K562 (cell line): ENCODE data around the gene MGAT5. TPM values are rescaled to one million over a fixed set of nuclear protein-coding genes. Genes with fewer than 3 reads are reported as not detected.

Experiments used
- ATAC-seq: fragments of 200-7000 bp; cut with Tn5 transposase; 3 replicates; pipeline ENCODE4 v1.9.1; 2020; ENCODE audit warnings: moderate library complexity
- BruUV-seq: library from RNA; stranded (reverse); fragments of 400-500 nt; replicated peaks from 2 replicates; lab custom pipeline; 2021; lab: Mats Ljungman, UMichigan
- CTCF ChIA-PET: fragments of 300-600 bp; formaldehyde crosslinking; extraction: SDS; loops from one replicate; lab custom pipeline; 2021; ENCODE audit warnings: low intra/inter-chr PET ratio; lab: Yijun Ruan, JAX
- POLR2A ChIA-PET: fragments of 300-600, 350-650 bp; sonication (Branson Sonifier 250); formaldehyde crosslinking; extraction: SDS; loops from one replicate; lab custom pipeline; 2021; ENCODE audit warnings: antibody characterized with exemption, inconsistent platforms; lab: Yijun Ruan, JAX
- DNase-seq, 4 experiments: peaks; one replicate each; pipeline versions ENCODE4 v3.0.0 to v3.0.0-alpha.2; 2011 to 2018; ENCODE audit warnings: low spot score in 3 of 4, mixed read lengths in 3 of 4; ENCODE audit errors: extremely low read depth in 1 of 4
- FAIRE-seq: peaks from 2 replicates; lab custom pipeline; 2011; peaks lifted over from hg19 to GRCh38; lab: Jason Lieb, UNC
- H2AFZ ChIP-seq: 2 replicates; pipeline ENCODE4 v1.6.0; 2011; ENCODE audit warnings: low read depth, low read length, control low read depth, inconsistent platforms
- H3K27ac ChIP-seq: fragments of 200-600 bp; 3 replicates; pipeline ENCODE4 v1.8.0; 2011; ENCODE audit warnings: low read depth, mild to moderate bottlenecking, control low read depth, inconsistent platforms, low read length, moderate library complexity, mixed read lengths; ENCODE audit errors: extremely low read depth
- H3K27me3 ChIP-seq, 2 experiments: fragments of 300-600 bp in 1 of 2; 2 replicates in 1 of 2; 3 replicates in 1 of 2; pipeline versions ENCODE4 v1.6.0 to v1.8.0; 2011; ENCODE audit warnings: inconsistent platforms in 2 of 2, low read length in 2 of 2, mild to moderate bottlenecking in 1 of 2, mixed read lengths in 1 of 2, moderate library complexity in 1 of 2; ENCODE audit not compliant: control insufficient read depth in 2 of 2, insufficient read depth in 2 of 2
- H3K36me3 ChIP-seq: fragments of 300-600 bp; 3 replicates; pipeline ENCODE4 v1.8.0; 2011; ENCODE audit warnings: mild to moderate bottlenecking, low read length, inconsistent platforms; ENCODE audit not compliant: control insufficient read depth, insufficient read depth
- H3K4me1 ChIP-seq, 2 experiments: fragments of 200-600 bp in 1 of 2; replicated peaks in 1 of 2; 2 replicates in 1 of 2; 3 replicates in 1 of 2; pipeline versions ENCODE4 v1.5.1 to v1.8.0; 2011; ENCODE audit warnings: inconsistent platforms in 2 of 2, low read length in 2 of 2, mild to moderate bottlenecking in 1 of 2, mixed read lengths in 1 of 2, moderate library complexity in 1 of 2; ENCODE audit not compliant: control insufficient read depth in 2 of 2, insufficient read depth in 2 of 2
- H3K4me2 ChIP-seq: 2 replicates; pipeline ENCODE4 v1.6.1; 2011; ENCODE audit warnings: low read length, control low read depth, inconsistent platforms, mixed read lengths; ENCODE audit not compliant: insufficient read depth
- H3K4me3 ChIP-seq: fragments of 200-600 bp; sonication (generic), shearing (Covaris generic); 2 replicates; pipeline ENCODE4 v1.5.1; 2016; ENCODE audit warnings: control low read depth, inconsistent platforms
- H3K79me2 ChIP-seq: fragments of 200-600 bp; 3 replicates; pipeline ENCODE4 v1.8.0; 2011; ENCODE audit warnings: low read length, inconsistent platforms; ENCODE audit not compliant: control insufficient read depth, insufficient read depth
- H3K9ac ChIP-seq, 2 experiments: 2 replicates each; pipeline versions ENCODE4 v1.6.0 to v1.6.1; 2011; ENCODE audit warnings: low read depth in 2 of 2, low read length in 2 of 2, control low read depth in 1 of 2, inconsistent platforms in 1 of 2, mild to moderate bottlenecking in 1 of 2, mixed read lengths in 1 of 2; ENCODE audit not compliant: insufficient read depth in 1 of 2
- H3K9me1 ChIP-seq: one replicate; pipeline ENCODE4 v1.6.0; 2011; ENCODE audit warnings: inconsistent platforms, mild to moderate bottlenecking, low read length, moderate library complexity; ENCODE audit not compliant: control insufficient read depth, insufficient read depth
- H3K9me3 ChIP-seq: replicated peaks from 2 replicates; pipeline ENCODE4 v1.5.1; 2011; ENCODE audit warnings: low read depth, low read length, inconsistent platforms; ENCODE audit not compliant: control insufficient read depth, insufficient read depth
- H4K20me1 ChIP-seq: replicated peaks from 2 replicates; pipeline ENCODE4 v1.6.1; 2011; ENCODE audit warnings: low read length, inconsistent platforms, mixed read lengths; ENCODE audit not compliant: control insufficient read depth, insufficient read depth
- IRF2 ChIP-seq: sonication (generic); formaldehyde crosslinking; IDR thresholded peaks from 2 replicates; pipeline ENCODE4 v1.8.1; 2022; ENCODE audit warnings: mild to moderate bottlenecking, missing genetic modification reagents
- JUND ChIP-seq, 2 experiments: IDR thresholded peaks; 2 replicates in 1 of 2; 3 replicates in 1 of 2; pipeline ENCODE4 v1.6.1; 2011; ENCODE audit warnings: borderline replicate concordance in 2 of 2, low read depth in 2 of 2, low read length in 2 of 2, improper control_type of control experiment in 1 of 2, missing biosample characterization in 1 of 2, missing genetic modification characterization in 1 of 2, missing genetic modification reagents in 1 of 2
- KHSRP ChIP-seq: fragments of 450-650 bp; IDR thresholded peaks from 2 replicates; pipeline ENCODE4 v1.6.1; 2017
- POLR2A ChIP-seq: fragments of 450-650 bp; conservative IDR thresholded peaks from 2 replicates; pipeline ENCODE4 v1.6.1; 2016
- SMARCA4 ChIP-seq: fragments of 450-650 bp; IDR thresholded peaks from 2 replicates; pipeline ENCODE4 v1.6.1; 2016
- ZNF239 ChIP-seq: fragments of 250-450 bp; sonication (Bioruptor Pico); IDR thresholded peaks from 2 replicates; pipeline ENCODE4 v1.4.0; 2020; ENCODE audit warnings: mild to moderate bottlenecking
- WGBS: fragments of 100-300 bp; shearing (Covaris generic); methylation state at CpG from one replicate; pipeline ENCODE4 v1.1.6; 2016; ENCODE audit warnings: low coverage, mixed read lengths; ENCODE audit not compliant: insufficient coverage; ENCODE audit errors: missing lambda C conversion rate; 5-methylcytosine and 5-hydroxymethylcytosine counted together
- in situ Hi-C: fragments of 300-500 bp; cut with MboI; formaldehyde crosslinking; loops from 4 replicates; pipeline ENCODE4 v1.15.0; 2018; ENCODE audit warnings: inconsistent platforms, mixed read lengths
- intact Hi-C: fragments of 100-400 bp; cut with micrococcal nuclease; formaldehyde crosslinking; loops from 2 replicates; pipeline ENCODE4 v1.14.2; 2022
- polyA plus RNA-seq, 8 experiments: library from polyadenylated mRNA; depleted of rRNA in 4 of 8; stranded (reverse) in 5 of 8; unstranded in 3 of 8; fragments of >200 nt; fragmentation: Nextera tagmentation in 2 of 8; fragmentation: Illumina TruSeq in 1 of 8; extraction: Ambion mirVana in 2 of 8; extraction: Trizol in 1 of 8; gene quantifications; 2 replicates each; pipeline versions ENCODE4 v1.2.1 to v1.2.3, GENCODE V29; 2011 to 2014; ENCODE audit warnings: inconsistent platforms in 1 of 8, missing spikeins in 1 of 8
- total RNA-seq, 7 experiments: library from RNA; depleted of rRNA in 6 of 7; stranded (reverse); fragments of >200 nt in 6 of 7; fragmentation: Illumina TruSeq in 2 of 7; extraction: Trizol in 2 of 7; gene quantifications; 2 replicates each; pipeline versions ENCODE4 v1.2.1 to v1.2.3, GENCODE V29; 2011 to 2021; ENCODE audit warnings: low replicate concordance in 1 of 7
- TF ChIP-seq, protein P1 (sequence below), 3 experiments: fragments of 200-800 bp in 1 of 3; sonication (Bioruptor generic) in 1 of 3; sonication (generic) in 1 of 3; formaldehyde crosslinking in 1 of 3; IDR thresholded peaks; 2 replicates each; pipeline versions ENCODE4 v1.6.1 to v1.8.0; 2016 to 2022; ENCODE audit warnings: mild to moderate bottlenecking in 2 of 3, missing compliant biosample characterization in 2 of 3, missing genetic modification characterization in 2 of 3, missing genetic modification reagents in 1 of 3
- TF ChIP-seq, protein P2 (sequence below): fragments of 450-650 bp; formaldehyde crosslinking; IDR thresholded peaks from 2 replicates; pipeline ENCODE4 v1.4.0; 2020; ENCODE audit warnings: mild to moderate bottlenecking

MGAT5 gene
- total and polyA plus RNA-seq, 9 of the 15 experiments (the other 6 are each of a cell fraction or from before 2014, with no cell fraction given): 1.6 to 18.6 (median 11.1) TPM

DNA sequence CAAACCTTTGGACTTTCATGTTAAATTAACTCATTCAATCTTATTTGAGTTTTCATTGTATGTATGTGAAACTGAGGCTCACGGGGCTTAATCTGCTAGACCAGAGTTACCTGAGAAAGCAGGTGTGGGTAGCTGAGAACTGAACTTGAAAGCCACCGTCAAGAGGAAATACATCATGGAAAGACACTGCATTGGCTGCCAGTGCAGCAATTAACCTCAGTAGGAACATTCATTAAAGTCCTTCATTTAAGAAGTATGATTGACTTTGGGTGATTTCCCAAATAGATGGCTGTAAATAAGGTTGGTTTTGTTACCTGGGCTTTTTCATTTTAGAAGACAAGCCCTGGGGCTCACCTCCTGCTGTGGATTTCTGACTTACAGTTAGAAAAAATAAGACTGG, 36.5 kb upstream of the MGAT5 start:
- FAIRE-seq (no peak), ATAC-seq (no peak), DNase-seq (no peak)
- TF ChIP-seq JUND (IDR thresholded peaks at IDR 0.05; ENCODE audit: borderline replicate concordance, low read depth, low read length): no peak
- TF ChIP-seq JUND (tag; IDR thresholded peaks at IDR 0.05; ENCODE audit: borderline replicate concordance, low read depth, low read length): no peak
- TF ChIP-seq KHSRP: no peak
- TF ChIP-seq POLR2A: no peak
- TF ChIP-seq, protein P1, sequence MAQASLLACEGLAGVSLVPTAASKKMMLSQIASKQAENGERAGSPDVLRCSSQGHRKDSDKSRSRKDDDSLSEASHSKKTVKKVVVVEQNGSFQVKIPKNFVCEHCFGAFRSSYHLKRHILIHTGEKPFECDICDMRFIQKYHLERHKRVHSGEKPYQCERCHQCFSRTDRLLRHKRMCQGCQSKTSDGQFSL (CRISPR knock-in tag; IDR thresholded peaks at IDR 0.05): no peak
- TF ChIP-seq, protein P1 (tag; IDR thresholded peaks at IDR 0.05): no peak
- TF ChIP-seq IRF2: no peak
- no peak for TF ChIP-seq SMARCA4
- TF ChIP-seq, protein P2, sequence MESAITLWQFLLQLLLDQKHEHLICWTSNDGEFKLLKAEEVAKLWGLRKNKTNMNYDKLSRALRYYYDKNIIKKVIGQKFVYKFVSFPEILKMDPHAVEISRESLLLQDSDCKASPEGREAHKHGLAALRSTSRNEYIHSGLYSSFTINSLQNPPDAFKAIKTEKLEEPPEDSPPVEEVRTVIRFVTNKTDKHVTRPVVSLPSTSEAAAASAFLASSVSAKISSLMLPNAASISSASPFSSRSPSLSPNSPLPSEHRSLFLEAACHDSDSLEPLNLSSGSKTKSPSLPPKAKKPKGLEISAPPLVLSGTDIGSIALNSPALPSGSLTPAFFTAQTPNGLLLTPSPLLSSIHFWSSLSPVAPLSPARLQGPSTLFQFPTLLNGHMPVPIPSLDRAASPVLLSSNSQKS (CRISPR knock-in tag): no peak
- TF ChIP-seq ZNF239: no peak
- POLR2A ChIA-PET: no interaction called here
- H3K9me1 ChIP-seq: no peaks in the 10 kb centered on the region
- peaks cover 4 to 21% of the 10 kb centered on the region in 2 experiments; a peak in 3 of 5 replicates for H3K4me1 ChIP-seq
- BruUV-seq: no TSS peak
- H3K4me2 ChIP-seq: no peak overlapping the region
- H2AFZ ChIP-seq: no peak overlapping the region
- H3K27me3 ChIP-seq: no peaks in the 10 kb centered on the region
- no peaks in the 10 kb centered on the region for H3K36me3 ChIP-seq
- no peaks in the 10 kb centered on the region for H3K9me3 ChIP-seq
- H4K20me1 ChIP-seq: peaks cover 5% of the 10 kb centered on the region; the same call in 1 of the 2 replicates
- in situ Hi-C loops (no loop called here), intact Hi-C loops (no loop called here)
- H3K9ac ChIP-seq: no peak overlapping the region
- 0 out of 3 replicates have a peak, but pooled peaks cover 2% of the 10 kb centered on the region for H3K79me2 ChIP-seq
- WGBS: 31% methylated on average over 2 of the region's 2 CpGs
- CTCF ChIA-PET: no interaction called here
- H3K27ac ChIP-seq: no peak overlapping the region
- no peak overlapping the region for H3K4me3 ChIP-seq
